WTC11 (cell line): ENCODE data around the gene SH3TC1.

Source experiments
- CTCF ChIP-seq: fragments of 200-600 bp; IDR thresholded peaks from 2 replicates; pipeline ENCODE4 v1.8.0; 2022; ENCODE audit warnings: antibody characterized with exemption
- E2F1 ChIP-seq: sonication (generic); formaldehyde crosslinking; IDR thresholded peaks from 2 replicates; pipeline ENCODE4 v1.8.0; 2022; ENCODE audit warnings: mild to moderate bottlenecking, missing genetic modification reagents
- ESRRA ChIP-seq: sonication (generic); formaldehyde crosslinking; IDR thresholded peaks from 2 replicates; pipeline ENCODE4 v1.8.1; 2022; ENCODE audit warnings: mild to moderate bottlenecking, missing genetic modification reagents, borderline replicate concordance
- GABPB1 ChIP-seq: sonication (generic); formaldehyde crosslinking; IDR thresholded peaks from 2 replicates; pipeline ENCODE4 v1.8.1; 2023; ENCODE audit warnings: mild to moderate bottlenecking, missing genetic modification reagents
- JUN ChIP-seq: sonication (generic); formaldehyde crosslinking; IDR thresholded peaks from 2 replicates; pipeline ENCODE4 v1.8.0; 2023; ENCODE audit warnings: mild to moderate bottlenecking, missing genetic modification reagents
- NR2C2 ChIP-seq: sonication (generic); formaldehyde crosslinking; IDR thresholded peaks from 2 replicates; pipeline ENCODE4 v1.8.0; 2022; ENCODE audit warnings: mild to moderate bottlenecking, missing genetic modification reagents

DNA sequence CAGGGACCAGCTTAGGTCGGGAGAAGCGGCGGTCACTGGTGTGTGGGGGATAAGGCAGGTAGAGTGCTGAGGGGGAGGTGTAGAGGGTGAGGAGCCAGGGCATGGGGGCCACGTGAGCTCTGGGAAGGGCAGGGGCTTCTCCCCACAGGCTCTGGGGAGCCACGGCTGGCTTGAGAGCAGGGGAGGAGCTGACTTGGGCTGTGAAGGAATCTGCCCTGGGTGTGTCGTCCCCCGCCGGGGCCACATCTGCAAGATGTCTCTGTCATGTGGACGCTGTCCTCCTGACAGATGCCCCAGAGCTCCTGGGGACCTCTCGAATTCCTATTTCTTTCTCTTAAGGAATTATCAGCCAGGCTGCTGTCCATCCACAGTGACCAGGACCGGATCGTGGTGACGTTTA is 15.0 kb downstream of the SH3TC1 start:
- TF ChIP-seq ESRRA (CRISPR knock-in tag), result no peak
- no peak for TF ChIP-seq JUN (CRISPR knock-in tag)
- no peak for TF ChIP-seq CTCF
- TF ChIP-seq NR2C2 (CRISPR knock-in tag), result no peak
- TF ChIP-seq E2F1 (CRISPR knock-in tag), result no peak
- TF ChIP-seq GABPB1, result no peak
